Mucosa of rectum (tissue), 2 donors: Measurements from ENCODE around the gene VCP.

Experiments
- H3K27ac ChIP-seq, 2 donors: one replicate each; pipeline ENCODE4 v1.7.0; 2013; ENCODE audit warnings: inconsistent platforms in 2 of 2, low read depth in 2 of 2, low read length in 2 of 2
- H3K27me3 ChIP-seq, 2 donors: one replicate each; pipeline ENCODE4 v1.7.0; 2013; ENCODE audit warnings: low read length in 2 of 2; ENCODE audit not compliant: control insufficient read depth in 2 of 2, insufficient read depth in 2 of 2
- H3K36me3 ChIP-seq, 2 donors: one replicate each; pipeline ENCODE4 v1.7.0; 2013; ENCODE audit warnings: low read length in 2 of 2; ENCODE audit not compliant: control insufficient read depth in 2 of 2, insufficient read depth in 2 of 2
- H3K4me1 ChIP-seq, 2 donors: one replicate each; pipeline ENCODE4 v1.7.0; 2013; ENCODE audit warnings: low read length in 2 of 2, mild to moderate bottlenecking in 1 of 2; ENCODE audit not compliant: control insufficient read depth in 2 of 2, insufficient read depth in 2 of 2
- H3K4me3 ChIP-seq, 2 donors: one replicate each; pipeline ENCODE4 v1.7.0; 2013; ENCODE audit warnings: low read length in 2 of 2
- H3K9ac ChIP-seq, 2 donors: one replicate each; pipeline ENCODE4 v1.7.0; 2013; ENCODE audit warnings: low read length in 2 of 2, low read depth in 1 of 2, mild to moderate bottlenecking in 1 of 2
- H3K9me3 ChIP-seq, 2 donors: one replicate each; pipeline ENCODE4 v1.7.0; 2013; ENCODE audit warnings: low read length in 2 of 2; ENCODE audit not compliant: control insufficient read depth in 2 of 2
- donor health status: healthy.
- donor health status: Normal muscosa, but diverticular disease.

VCP gene

GRCh38 chr9:35078066-35078465, 5.6 kb upstream of the VCP start:
- Histone ChIP-seq H3K9me3 (no peaks in the 10 kb centered on the region), H3K27me3 (no peaks in the 10 kb centered on the region), H3K36me3 (peaks cover 3 to 11% of the 10 kb centered on the region in 2 donors), H3K4me3 (peak overlapping the region in 1 of 2 donors; percentile 5), H3K27ac (no peak overlapping the region), H3K4me1 (peaks cover 11 to 17% of the 10 kb centered on the region in 2 donors), H3K9ac (no peak overlapping the region)

- Histone ChIP-seq H3K36me3 (peaks cover 3 to 11% of the 10 kb centered on the region in 2 donors), H3K9ac (no peak overlapping the region), H3K9me3 (no peaks in the 10 kb centered on the region), H3K27ac (no peak overlapping the region), H3K4me3 (no peak overlapping the region), H3K4me1 (peaks cover 14 to 17% of the 10 kb centered on the region in 2 donors), H3K27me3 (no peaks in the 10 kb centered on the region)
These were observed 4.4 kb upstream of the VCP start for GRCh38 chr9:35076848-35077247.

- no peaks in the 10 kb centered on the region for H3K9me3 ChIP-seq
- H3K36me3 ChIP-seq = peaks cover 3 to 11% of the 10 kb centered on the region in 2 donors
- no peaks in the 10 kb centered on the region for H3K27me3 ChIP-seq
- no peak overlapping the region for H3K9ac ChIP-seq
- no peak overlapping the region for H3K27ac ChIP-seq
- H3K4me3 ChIP-seq = no peak overlapping the region
- peaks cover 20 to 23% of the 10 kb centered on the region in 2 donors for H3K4me1 ChIP-seq
These were observed 2.9 kb upstream of the VCP start for GRCh38 chr9:35075358-35075757.

- peaks cover 3 to 11% of the 10 kb centered on the region in 2 donors for H3K36me3 ChIP-seq
- H3K9me3 ChIP-seq = no peaks in the 10 kb centered on the region
- no peak overlapping the region for H3K4me3 ChIP-seq
- no peak overlapping the region for H3K27ac ChIP-seq
- no peaks in the 10 kb centered on the region for H3K27me3 ChIP-seq
- H3K9ac ChIP-seq = no peak overlapping the region
- peaks cover 26 to 28% of the 10 kb centered on the region in 2 donors for H3K4me1 ChIP-seq
These were observed 2.4 kb upstream of the VCP start for GRCh38 chr9:35074791-35075190.

GRCh38 chr9:35074141-35074540, 1.7 kb upstream of the VCP start:
- no peaks in the 10 kb centered on the region for H3K9me3 ChIP-seq
- H3K27ac ChIP-seq = no peak overlapping the region
- no peaks in the 10 kb centered on the region for H3K27me3 ChIP-seq
- H3K9ac ChIP-seq = no peak overlapping the region
- peaks cover 3 to 11% of the 10 kb centered on the region in 2 donors for H3K36me3 ChIP-seq
- H3K4me3 ChIP-seq = no peak overlapping the region
- peaks cover 24 to 28% of the 10 kb centered on the region in 2 donors for H3K4me1 ChIP-seq

GRCh38 chr9:35073279-35073612, 821 bp upstream of the VCP start:
- peak overlapping the region; percentile 78 to 100 for H3K27ac ChIP-seq
- no peaks in the 10 kb centered on the region for H3K27me3 ChIP-seq
- H3K4me1 ChIP-seq = peaks cover 23 to 24% of the 10 kb centered on the region in 2 donors
- peak overlapping the region in 1 of 2 donors; percentile 92 for H3K4me3 ChIP-seq
- H3K9me3 ChIP-seq = no peaks in the 10 kb centered on the region
- no peak overlapping the region for H3K9ac ChIP-seq
- peaks cover 9 to 12% of the 10 kb centered on the region in 2 donors for H3K36me3 ChIP-seq

- Histone ChIP-seq H3K4me3 (peak overlapping the region; percentile 86 to 92), H3K4me1 (peaks cover 20 to 24% of the 10 kb centered on the region in 2 donors), H3K9ac (peak overlapping the region; percentile 94 to 98), H3K27me3 (no peaks in the 10 kb centered on the region), H3K9me3 (no peaks in the 10 kb centered on the region), H3K27ac (peak overlapping the region; percentile 100), H3K36me3 (peaks cover 22 to 25% of the 10 kb centered on the region in 2 donors)
These were observed 488 bp downstream of the VCP start for GRCh38 chr9:35071814-35072460.

GRCh38 chr9:35070823-35071813, 1.3 kb downstream of the VCP start:
- peak overlapping the region; percentile 100 for H3K27ac ChIP-seq
- H3K4me3 ChIP-seq = peak overlapping the region; percentile 86 to 92
- H3K9me3 ChIP-seq = no peaks in the 10 kb centered on the region
- H3K4me1 ChIP-seq = peaks cover 20 to 24% of the 10 kb centered on the region in 2 donors
- H3K27me3 ChIP-seq = no peaks in the 10 kb centered on the region
- peaks cover 27 to 29% of the 10 kb centered on the region in 2 donors for H3K36me3 ChIP-seq
- peak overlapping the region; percentile 94 to 98 for H3K9ac ChIP-seq

GRCh38 chr9:35069020-35069419, 3.4 kb downstream of the VCP start:
- Histone ChIP-seq H3K9ac (no peak overlapping the region), H3K9me3 (no peaks in the 10 kb centered on the region), H3K36me3 (peaks cover 42% of the 10 kb centered on the region in 2 donors), H3K4me3 (no peak overlapping the region), H3K27ac (no peak overlapping the region), H3K4me1 (peaks cover 18 to 24% of the 10 kb centered on the region in 2 donors), H3K27me3 (no peaks in the 10 kb centered on the region)

GRCh38 chr9:35067056-35067455, 5.4 kb downstream of the VCP start:
- H3K4me3 ChIP-seq = no peak overlapping the region
- H3K36me3 ChIP-seq = peaks cover 58 to 61% of the 10 kb centered on the region in 2 donors
- H3K9ac ChIP-seq = no peak overlapping the region
- H3K9me3 ChIP-seq = no peaks in the 10 kb centered on the region
- H3K4me1 ChIP-seq = peaks cover 18 to 19% of the 10 kb centered on the region in 2 donors
- no peak overlapping the region for H3K27ac ChIP-seq
- H3K27me3 ChIP-seq = no peaks in the 10 kb centered on the region
